MM.1S (cell line): ENCODE measurements around the gene LRMDA.

Source experiments
- DNase-seq: peaks from one replicate; pipeline ENCODE4 v3.0.0-alpha.2; 2015
- H2AFZ ChIP-seq: fragments of 300-600 bp; sonication (generic); 2 replicates; pipeline ENCODE4 v1.6.0; 2016; ENCODE audit warnings: antibody characterized with exemption, low read length
- H3F3A ChIP-seq: fragments of 300-600 bp; sonication (generic); 2 replicates; pipeline ENCODE4 v1.6.1; 2016; ENCODE audit warnings: mild to moderate bottlenecking, antibody characterized with exemption, low read length, moderate library complexity, mixed read lengths; ENCODE audit not compliant: insufficient read depth
- H3K27ac ChIP-seq: fragments of 300-600 bp; sonication (generic); 2 replicates; pipeline ENCODE4 v1.5.1; 2016; ENCODE audit warnings: mild to moderate bottlenecking, low read length
- H3K27me3 ChIP-seq: fragments of 300-600 bp; sonication (generic); replicated peaks from 2 replicates; pipeline ENCODE4 v1.6.0; 2016; ENCODE audit warnings: low read length; ENCODE audit not compliant: insufficient read depth
- H3K36me3 ChIP-seq: fragments of 300-600 bp; sonication (generic); replicated peaks from 2 replicates; pipeline ENCODE4 v1.6.1; 2016; ENCODE audit warnings: mild to moderate bottlenecking, low read length, mixed read lengths; ENCODE audit not compliant: insufficient read depth
- H3K4me1 ChIP-seq: fragments of 300-600 bp; sonication (generic); 2 replicates; pipeline ENCODE4 v1.6.1; 2016; ENCODE audit warnings: low read length, mixed read lengths
- H3K4me2 ChIP-seq: fragments of 300-600 bp; sonication (generic); 2 replicates; pipeline ENCODE4 v1.6.0; 2016; ENCODE audit warnings: low read depth, low read length
- H3K4me3 ChIP-seq: fragments of 300-600 bp; sonication (generic); 2 replicates; pipeline ENCODE4 v1.5.1; 2016; ENCODE audit warnings: low read length, mixed read lengths
- H3K79me2 ChIP-seq: fragments of 300-600 bp; sonication (generic); 2 replicates; pipeline ENCODE4 v1.6.1; 2016; ENCODE audit warnings: mixed run types, low read length, mixed read lengths
- H3K9ac ChIP-seq: fragments of 300-600 bp; sonication (generic); 2 replicates; pipeline ENCODE4 v1.6.1; 2016; ENCODE audit warnings: low read length, mixed read lengths
- H3K9me2 ChIP-seq: fragments of 300-600 bp; sonication (generic); replicated peaks from 2 replicates; pipeline ENCODE4 v1.6.1; 2016; ENCODE audit warnings: mild to moderate bottlenecking, low read length, mixed read lengths; ENCODE audit not compliant: insufficient read depth
- H3K9me3 ChIP-seq: fragments of 300-600 bp; sonication (generic); replicated peaks from 2 replicates; pipeline ENCODE4 v1.6.1; 2016; ENCODE audit warnings: mild to moderate bottlenecking, low read length, mixed read lengths; ENCODE audit not compliant: insufficient read depth
- H4K20me1 ChIP-seq: fragments of 300-600 bp; sonication (generic); 2 replicates; pipeline ENCODE4 v1.6.1; 2016; ENCODE audit warnings: mild to moderate bottlenecking, low read length, moderate library complexity, mixed read lengths; ENCODE audit not compliant: insufficient read depth
- EZH2 ChIP-seq: fragments of 300-600 bp; sonication (generic); optimal IDR thresholded peaks from 2 replicates; pipeline ENCODE3; 2017; ENCODE audit warnings: low read depth, mild to moderate bottlenecking, antibody characterized with exemption, low read length, mixed read lengths
- EZH2phosphoT487 ChIP-seq: fragments of 300-600 bp; sonication (generic); IDR thresholded peaks from 2 replicates; pipeline ENCODE4 v1.6.1; 2018; ENCODE audit warnings: antibody characterized with exemption, low read length
- TF ChIP-seq, protein P1 (sequence below): fragments of 300-600 bp; sonication (generic); IDR thresholded peaks from 2 replicates; pipeline ENCODE4 v1.5.1; 2016; ENCODE audit warnings: antibody characterized with exemption, low read length, mixed read lengths

LRMDA gene

GRCh38 chr10:76111986-76112825 is 680.8 kb downstream of the LRMDA start:
- Histone ChIP-seq H3K27me3 (no peaks in the 10 kb centered on the region), H3K4me2 (no peak overlapping the region), H3K79me2 (no peaks in the 10 kb centered on the region), H3K4me1 (no peaks in the 10 kb centered on the region), H3K36me3 (no peaks in the 10 kb centered on the region), H4K20me1 (no peaks in the 10 kb centered on the region), H3K9ac (no peak overlapping the region), H3K9me3 (no peaks in the 10 kb centered on the region), H3K4me3 (no peak overlapping the region), H3K27ac (no peak overlapping the region), H3K9me2 (no peaks in the 10 kb centered on the region), H3F3A (no peaks in the 10 kb centered on the region), H2AFZ (no peak overlapping the region)
- no peak for DNase-seq
- TF ChIP-seq EZH2 (no peak), EZH2phosphoT487 (no peak)
- TF ChIP-seq, protein P1, sequence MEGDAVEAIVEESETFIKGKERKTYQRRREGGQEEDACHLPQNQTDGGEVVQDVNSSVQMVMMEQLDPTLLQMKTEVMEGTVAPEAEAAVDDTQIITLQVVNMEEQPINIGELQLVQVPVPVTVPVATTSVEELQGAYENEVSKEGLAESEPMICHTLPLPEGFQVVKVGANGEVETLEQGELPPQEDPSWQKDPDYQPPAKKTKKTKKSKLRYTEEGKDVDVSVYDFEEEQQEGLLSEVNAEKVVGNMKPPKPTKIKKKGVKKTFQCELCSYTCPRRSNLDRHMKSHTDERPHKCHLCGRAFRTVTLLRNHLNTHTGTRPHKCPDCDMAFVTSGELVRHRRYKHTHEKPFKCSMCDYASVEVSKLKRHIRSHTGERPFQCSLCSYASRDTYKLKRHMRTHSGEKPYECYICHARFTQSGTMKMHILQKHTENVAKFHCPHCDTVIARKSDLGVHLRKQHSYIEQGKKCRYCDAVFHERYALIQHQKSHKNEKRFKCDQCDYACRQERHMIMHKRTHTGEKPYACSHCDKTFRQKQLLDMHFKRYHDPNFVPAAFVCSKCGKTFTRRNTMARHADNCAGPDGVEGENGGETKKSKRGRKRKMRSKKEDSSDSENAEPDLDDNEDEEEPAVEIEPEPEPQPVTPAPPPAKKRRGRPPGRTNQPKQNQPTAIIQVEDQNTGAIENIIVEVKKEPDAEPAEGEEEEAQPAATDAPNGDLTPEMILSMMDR, result no peak

- H3K9me3 ChIP-seq, result no peaks in the 10 kb centered on the region
- no peak overlapping the region for H3K9ac ChIP-seq
- H3K27ac ChIP-seq, result no peak overlapping the region
- H2AFZ ChIP-seq, result no peak overlapping the region
- H3K79me2 ChIP-seq, result no peaks in the 10 kb centered on the region
- TF ChIP-seq EZH2phosphoT487 (no peak), EZH2 (no peak)
- TF ChIP-seq, protein P1, result no peak
- no peaks in the 10 kb centered on the region for H3K4me1 ChIP-seq
- no peaks in the 10 kb centered on the region for H3K9me2 ChIP-seq
- H3K4me2 ChIP-seq, result no peak overlapping the region
- H4K20me1 ChIP-seq, result no peaks in the 10 kb centered on the region
- no peaks in the 10 kb centered on the region for H3K27me3 ChIP-seq
- no peaks in the 10 kb centered on the region for H3K36me3 ChIP-seq
- no peak for DNase-seq
- no peak overlapping the region for H3K4me3 ChIP-seq
- H3F3A ChIP-seq, result no peaks in the 10 kb centered on the region
Measured at GRCh38 chr10:76112826-76113150, 681.4 kb downstream of the LRMDA start.

DNA sequence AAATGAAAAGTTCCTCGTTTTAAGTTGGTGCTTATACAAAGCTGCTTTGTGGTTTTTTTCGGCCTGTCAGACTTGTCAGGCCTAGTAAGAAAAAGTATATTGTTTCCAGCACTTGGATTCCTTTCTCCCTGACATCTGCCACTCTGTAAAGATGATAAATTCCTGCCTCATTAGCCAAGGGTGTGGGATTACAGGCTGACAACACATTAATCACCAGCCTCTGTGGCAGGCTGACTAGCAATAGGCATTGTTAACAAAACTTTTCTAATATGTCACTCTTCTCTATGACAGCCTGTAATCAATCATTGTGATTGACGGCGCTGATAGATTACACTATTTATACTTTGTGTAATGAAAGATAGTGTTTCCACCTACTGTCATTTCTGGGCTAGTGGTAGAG is 682.5 kb downstream of the LRMDA start:
- no peaks in the 10 kb centered on the region for H3K79me2 ChIP-seq
- DNase-seq, result no peak
- H3K36me3 ChIP-seq, result no peaks in the 10 kb centered on the region
- no peak overlapping the region for H3K4me3 ChIP-seq
- H3K4me1 ChIP-seq, result no peaks in the 10 kb centered on the region
- H3K9me3 ChIP-seq, result no peaks in the 10 kb centered on the region
- no peaks in the 10 kb centered on the region for H3K9me2 ChIP-seq
- H3K27me3 ChIP-seq, result no peaks in the 10 kb centered on the region
- no peak overlapping the region for H3K27ac ChIP-seq
- no peak overlapping the region for H2AFZ ChIP-seq
- no peak overlapping the region for H3K4me2 ChIP-seq
- H3K9ac ChIP-seq, result no peak overlapping the region
- no peaks in the 10 kb centered on the region for H4K20me1 ChIP-seq
- TF ChIP-seq, protein P1, result no peak
- TF ChIP-seq EZH2 (no peak), EZH2phosphoT487 (no peak)
- H3F3A ChIP-seq, result no peaks in the 10 kb centered on the region
